GM12872 (cell line): ENCODE results near the gene KDM5C.

Experiments
- TF ChIP-seq, protein P1 (sequence below): IDR thresholded peaks from 3 replicates; pipeline ENCODE4 v1.5.1; 2011; ENCODE audit warnings: low read depth, mild to moderate bottlenecking, low read length, moderate library complexity; ENCODE audit not compliant: insufficient read depth

Gene KDM5C

DNA sequence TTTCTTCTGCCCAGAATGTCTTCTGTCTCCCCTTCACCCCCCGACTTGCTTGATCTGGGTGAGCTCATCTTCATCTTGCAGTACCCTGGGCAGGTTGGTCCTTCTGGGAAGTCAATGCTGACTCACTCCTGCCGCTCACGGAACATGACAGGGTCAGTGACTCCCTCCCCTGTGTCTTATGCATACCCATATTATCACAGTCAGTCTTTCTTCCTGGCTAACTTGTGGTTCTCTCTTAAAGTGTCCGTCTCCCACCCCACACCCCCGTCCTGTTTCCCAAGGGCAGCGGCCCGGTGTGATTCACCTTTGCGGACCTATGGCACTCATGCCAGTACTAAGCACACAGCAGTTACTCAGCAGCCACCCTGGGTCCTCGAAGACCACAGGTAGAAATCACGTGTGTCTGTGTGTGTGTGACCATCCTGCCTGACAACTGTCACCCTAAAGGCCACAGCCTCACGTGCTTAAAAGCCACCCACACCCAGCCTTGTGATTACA is 38.6 kb upstream of the KDM5C start:
- TF ChIP-seq, protein P1, sequence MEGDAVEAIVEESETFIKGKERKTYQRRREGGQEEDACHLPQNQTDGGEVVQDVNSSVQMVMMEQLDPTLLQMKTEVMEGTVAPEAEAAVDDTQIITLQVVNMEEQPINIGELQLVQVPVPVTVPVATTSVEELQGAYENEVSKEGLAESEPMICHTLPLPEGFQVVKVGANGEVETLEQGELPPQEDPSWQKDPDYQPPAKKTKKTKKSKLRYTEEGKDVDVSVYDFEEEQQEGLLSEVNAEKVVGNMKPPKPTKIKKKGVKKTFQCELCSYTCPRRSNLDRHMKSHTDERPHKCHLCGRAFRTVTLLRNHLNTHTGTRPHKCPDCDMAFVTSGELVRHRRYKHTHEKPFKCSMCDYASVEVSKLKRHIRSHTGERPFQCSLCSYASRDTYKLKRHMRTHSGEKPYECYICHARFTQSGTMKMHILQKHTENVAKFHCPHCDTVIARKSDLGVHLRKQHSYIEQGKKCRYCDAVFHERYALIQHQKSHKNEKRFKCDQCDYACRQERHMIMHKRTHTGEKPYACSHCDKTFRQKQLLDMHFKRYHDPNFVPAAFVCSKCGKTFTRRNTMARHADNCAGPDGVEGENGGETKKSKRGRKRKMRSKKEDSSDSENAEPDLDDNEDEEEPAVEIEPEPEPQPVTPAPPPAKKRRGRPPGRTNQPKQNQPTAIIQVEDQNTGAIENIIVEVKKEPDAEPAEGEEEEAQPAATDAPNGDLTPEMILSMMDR: no peak

DNA sequence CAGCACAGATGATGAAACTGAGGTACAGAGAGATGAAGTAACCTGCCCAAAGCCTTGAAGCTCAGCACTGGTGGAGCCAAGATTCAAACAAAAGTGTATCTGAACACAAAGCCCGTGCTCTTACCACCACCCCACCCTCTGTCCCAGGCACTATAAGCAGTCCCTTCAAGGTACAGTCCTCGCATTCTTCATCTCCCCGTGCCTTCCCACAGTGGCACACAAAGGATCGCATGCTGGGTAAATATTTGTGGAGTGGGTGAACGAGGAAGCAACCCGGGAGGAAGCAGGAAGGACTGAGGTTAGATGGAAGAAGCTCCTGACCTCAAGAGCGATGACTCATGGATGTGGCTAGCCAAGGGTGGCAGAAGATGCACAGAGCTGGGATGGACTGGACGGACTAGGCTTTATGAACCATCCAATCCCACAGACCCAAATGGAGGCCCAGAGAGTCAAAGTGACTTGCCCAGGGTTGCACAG is 37.9 kb upstream of the KDM5C start:
- TF ChIP-seq, protein P1: no peak

DNA sequence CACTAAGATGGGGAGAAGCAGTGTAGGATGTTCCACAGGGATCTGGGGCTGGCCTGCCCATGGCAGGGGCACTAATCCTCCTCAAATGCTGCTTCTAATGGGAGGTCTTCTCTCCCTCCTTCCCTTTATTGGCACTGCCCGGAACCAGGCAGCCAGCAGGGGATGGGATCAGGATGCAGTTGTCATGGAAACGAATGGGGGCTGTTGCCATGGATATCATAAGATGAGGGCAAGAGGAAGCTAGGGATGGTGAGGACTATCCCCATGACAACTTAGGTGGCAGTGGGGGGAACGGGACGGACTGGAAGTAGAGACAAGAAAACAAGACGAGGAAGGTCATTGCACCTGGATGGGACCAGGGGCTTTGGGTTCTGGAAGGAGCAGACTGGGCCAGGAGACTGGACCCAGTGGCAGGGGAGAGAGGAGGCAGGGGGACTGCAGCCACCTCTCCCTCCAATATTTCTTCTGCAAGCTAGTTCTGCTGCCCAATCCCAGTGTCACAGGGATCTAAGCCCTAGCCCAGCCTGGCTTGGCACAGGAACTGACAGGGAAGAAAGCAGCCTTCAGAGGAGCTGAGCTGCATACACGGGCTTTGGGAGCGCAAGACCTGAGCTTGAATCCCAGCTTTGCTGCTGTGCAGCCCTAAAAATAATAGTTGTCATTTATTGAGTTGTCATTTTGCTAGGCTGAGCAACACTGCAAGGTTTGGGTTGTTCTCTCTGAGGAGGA is 37.3 kb upstream of the KDM5C start:
- TF ChIP-seq, protein P1: no peak

DNA sequence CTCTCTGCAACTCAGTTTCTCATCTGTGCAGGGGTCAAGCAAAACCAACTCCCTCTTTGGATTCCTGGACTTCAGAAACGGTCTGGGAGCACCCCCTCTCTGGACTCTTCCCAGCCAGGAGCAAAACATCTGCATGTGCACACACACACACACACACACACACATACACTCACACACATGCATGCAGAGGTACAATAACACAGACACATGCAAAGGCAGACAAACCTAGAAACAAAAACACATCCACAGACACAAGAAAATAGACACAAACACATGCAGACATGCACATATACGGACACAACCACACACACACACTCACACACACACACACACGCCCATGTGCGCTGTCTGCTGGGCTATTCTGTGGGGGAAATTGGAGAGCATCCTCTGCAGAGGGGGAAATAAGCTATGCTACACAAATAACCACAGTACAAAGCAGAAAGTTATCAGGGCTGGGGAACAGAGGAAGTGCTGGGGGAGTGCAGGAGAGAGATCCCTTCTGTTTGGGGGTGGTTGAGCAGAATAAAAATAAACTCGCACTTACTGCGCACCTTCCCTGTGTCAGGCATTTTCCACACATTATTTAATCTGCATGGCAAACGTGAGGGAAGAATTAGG is 36.5 kb upstream of the KDM5C start:
- TF ChIP-seq, protein P1: no peak

DNA sequence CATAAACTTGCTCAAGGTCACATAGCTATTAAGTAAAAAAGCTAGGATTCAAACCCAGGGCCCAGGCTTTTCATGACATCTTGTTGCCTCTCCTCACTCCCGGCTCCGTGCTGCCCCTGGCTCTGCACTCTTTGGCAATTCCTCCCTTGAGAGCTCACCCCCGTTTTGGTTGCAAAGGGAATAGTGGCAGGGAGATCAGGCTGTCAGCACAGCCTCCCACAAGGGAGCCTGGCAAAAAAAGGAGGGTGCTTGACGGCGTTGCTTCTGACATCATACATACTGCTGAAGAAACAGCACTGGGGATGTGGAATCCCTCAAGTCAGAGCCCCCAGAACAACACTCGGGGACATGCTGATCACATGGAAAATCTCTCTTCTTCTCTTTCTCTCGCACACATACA is 35.8 kb upstream of the KDM5C start:
- TF ChIP-seq, protein P1: no peak

DNA sequence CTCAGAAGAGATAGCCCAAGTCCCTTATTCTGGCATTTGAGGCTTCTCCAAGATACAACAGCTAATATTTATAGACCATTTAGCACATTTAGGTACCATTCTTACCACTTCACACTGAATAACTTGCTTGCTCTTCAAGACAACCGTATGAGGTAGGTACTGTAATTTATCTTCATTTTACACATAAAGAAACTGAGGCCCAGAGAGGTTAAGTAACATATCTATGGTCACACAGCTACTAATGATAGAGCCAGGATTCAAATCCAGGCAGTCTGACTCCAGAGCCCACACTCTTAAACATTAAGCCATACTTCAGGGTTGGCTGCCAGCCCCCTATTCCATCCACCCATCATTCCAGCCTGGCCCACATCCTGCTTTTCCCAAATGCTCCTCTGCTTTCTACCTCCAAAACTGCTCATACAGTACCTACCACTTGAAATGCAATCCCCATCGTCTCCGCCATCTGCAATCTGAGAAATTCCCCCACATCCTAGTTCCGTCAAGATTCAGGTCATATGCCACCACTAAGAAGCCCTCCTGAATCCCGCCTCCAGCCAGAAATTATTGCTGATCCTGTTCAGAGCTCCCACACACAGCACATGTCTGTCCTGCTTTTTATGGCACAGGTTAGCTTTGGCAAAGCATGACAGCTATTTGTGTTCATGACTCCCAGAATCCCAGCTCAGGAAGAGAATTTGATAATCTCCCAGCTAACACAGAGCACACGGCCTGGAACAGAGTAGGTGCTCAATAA is 32.8 kb upstream of the KDM5C start:
- TF ChIP-seq, protein P1: no peak

DNA sequence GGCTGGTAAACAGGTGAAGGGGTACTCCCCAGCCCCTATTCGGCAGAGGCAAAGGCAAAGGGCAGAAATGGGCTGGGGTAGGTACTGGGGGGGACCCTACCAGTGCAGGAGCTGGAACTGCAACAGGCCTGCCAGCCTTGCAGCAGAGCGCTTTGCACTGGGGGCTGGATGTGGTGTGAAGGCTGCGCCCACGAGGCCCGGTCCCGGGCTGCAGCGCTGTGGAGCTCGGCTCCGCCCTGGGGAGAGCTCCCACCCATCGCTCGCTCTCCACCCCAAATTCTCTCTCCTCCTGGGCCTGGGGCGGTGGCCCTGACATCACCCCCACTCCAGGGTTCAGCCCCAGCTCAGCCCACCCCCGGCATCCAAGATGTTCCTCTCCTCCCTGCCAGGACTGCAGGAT is 32.2 kb upstream of the KDM5C start:
- TF ChIP-seq, protein P1: no peak
